H1 (cell line): ENCODE measurements around the gene TSGA10.

Experiments
- EZH2 ChIP-seq: fragments of 200-600 bp; sonication (generic); IDR thresholded peaks from 2 replicates; pipeline ENCODE4 v1.7.1; 2012; ENCODE audit warnings: low read depth, mild to moderate bottlenecking, moderate library complexity, low read length, inconsistent platforms; ENCODE audit not compliant: severe bottlenecking
- GTF2F1 ChIP-seq: IDR thresholded peaks from 2 replicates; pipeline ENCODE4 v1.6.1; 2012; ENCODE audit warnings: low read depth, low read length, improper control_type of control experiment, borderline replicate concordance
- JUND ChIP-seq: IDR thresholded peaks from 2 replicates; pipeline ENCODE4 v1.6.1; 2011; ENCODE audit warnings: mild to moderate bottlenecking, improper control_type of control experiment, low read length
- KDM5A ChIP-seq: fragments of 200-600 bp; IDR thresholded peaks from 2 replicates; pipeline ENCODE4 v1.7.1; 2012; ENCODE audit warnings: mild to moderate bottlenecking, low read length, inconsistent platforms, mixed read lengths
- POLR2AphosphoS5 ChIP-seq: IDR thresholded peaks from 2 replicates; pipeline ENCODE4 v1.6.1; 2011; ENCODE audit warnings: low read depth, low read length
- TAF1 ChIP-seq: IDR thresholded peaks from 2 replicates; pipeline ENCODE4 v1.6.1; 2011; ENCODE audit warnings: mild to moderate bottlenecking, low read depth, low read length
- TF ChIP-seq, protein P1 (sequence below), 3 experiments: IDR thresholded peaks; 1 replicate in 2 of 3; 2 replicates in 1 of 3; pipeline versions ENCODE4 v1.5.1 to v1.6.1; 2011; ENCODE audit warnings: low read length in 3 of 3, mild to moderate bottlenecking in 3 of 3, inconsistent platforms in 2 of 3, low read depth in 1 of 3, moderate library complexity in 1 of 3; ENCODE audit not compliant: insufficient read depth in 1 of 3; ENCODE audit errors: control extremely low read depth in 1 of 3
- TF ChIP-seq, protein P2 (sequence below): IDR thresholded peaks from 2 replicates; pipeline ENCODE4 v1.6.1; 2011; ENCODE audit warnings: low read depth, mild to moderate bottlenecking, low read length; ENCODE audit not compliant: insufficient read depth
- TF ChIP-seq, protein P3 (sequence below): IDR thresholded peaks from 2 replicates; pipeline ENCODE4 v1.6.1; 2012; ENCODE audit warnings: inconsistent platforms

DNA sequence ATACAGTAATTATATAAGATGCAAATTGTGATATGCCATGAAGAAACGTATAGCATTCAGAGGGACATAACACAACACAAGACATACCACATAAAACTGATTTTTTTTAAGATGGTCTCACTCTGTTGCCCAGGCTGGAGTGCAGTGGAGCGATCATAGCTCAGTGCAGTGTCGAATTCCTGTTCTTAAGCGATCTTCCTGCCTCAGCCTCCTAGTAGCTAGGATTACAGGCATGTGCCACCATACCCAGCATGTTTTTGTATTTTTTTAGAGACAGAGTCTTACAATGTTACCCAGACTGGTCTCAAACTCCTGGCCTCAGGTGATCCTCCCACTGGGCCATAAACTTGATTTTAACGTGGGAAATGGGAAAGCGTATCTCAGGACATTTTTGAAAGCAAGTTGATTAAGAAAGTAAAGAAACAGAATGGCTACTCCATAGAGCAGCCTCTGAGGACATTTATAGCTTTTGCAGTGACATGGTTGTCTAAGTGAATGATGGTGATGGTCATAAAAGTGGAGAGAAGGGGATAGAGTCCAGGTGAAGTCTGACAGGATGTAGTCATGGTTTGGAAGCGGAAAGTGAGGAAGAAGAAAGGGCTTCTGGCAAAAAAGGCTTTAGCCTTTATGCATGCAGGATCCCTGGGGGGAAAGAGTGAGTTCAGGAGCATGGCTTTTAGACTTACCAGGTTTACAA, 2.4 kb downstream of the TSGA10 start:
- TF ChIP-seq, protein P1, sequence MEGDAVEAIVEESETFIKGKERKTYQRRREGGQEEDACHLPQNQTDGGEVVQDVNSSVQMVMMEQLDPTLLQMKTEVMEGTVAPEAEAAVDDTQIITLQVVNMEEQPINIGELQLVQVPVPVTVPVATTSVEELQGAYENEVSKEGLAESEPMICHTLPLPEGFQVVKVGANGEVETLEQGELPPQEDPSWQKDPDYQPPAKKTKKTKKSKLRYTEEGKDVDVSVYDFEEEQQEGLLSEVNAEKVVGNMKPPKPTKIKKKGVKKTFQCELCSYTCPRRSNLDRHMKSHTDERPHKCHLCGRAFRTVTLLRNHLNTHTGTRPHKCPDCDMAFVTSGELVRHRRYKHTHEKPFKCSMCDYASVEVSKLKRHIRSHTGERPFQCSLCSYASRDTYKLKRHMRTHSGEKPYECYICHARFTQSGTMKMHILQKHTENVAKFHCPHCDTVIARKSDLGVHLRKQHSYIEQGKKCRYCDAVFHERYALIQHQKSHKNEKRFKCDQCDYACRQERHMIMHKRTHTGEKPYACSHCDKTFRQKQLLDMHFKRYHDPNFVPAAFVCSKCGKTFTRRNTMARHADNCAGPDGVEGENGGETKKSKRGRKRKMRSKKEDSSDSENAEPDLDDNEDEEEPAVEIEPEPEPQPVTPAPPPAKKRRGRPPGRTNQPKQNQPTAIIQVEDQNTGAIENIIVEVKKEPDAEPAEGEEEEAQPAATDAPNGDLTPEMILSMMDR (IDR thresholded peaks at IDR 0.05; ENCODE audit: control extremely low read depth in 1 of 3, insufficient read depth in 1 of 3, low read depth in 1 of 3, low read length in 3 of 3), result no peak
- TF ChIP-seq EZH2, result no peak
- TF ChIP-seq GTF2F1, result no peak
- TF ChIP-seq TAF1, result no peak
- TF ChIP-seq, protein P2, sequence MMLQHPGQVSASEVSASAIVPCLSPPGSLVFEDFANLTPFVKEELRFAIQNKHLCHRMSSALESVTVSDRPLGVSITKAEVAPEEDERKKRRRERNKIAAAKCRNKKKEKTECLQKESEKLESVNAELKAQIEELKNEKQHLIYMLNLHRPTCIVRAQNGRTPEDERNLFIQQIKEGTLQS, result no peak
- TF ChIP-seq POLR2AphosphoS5, result no peak
- TF ChIP-seq, protein P3, sequence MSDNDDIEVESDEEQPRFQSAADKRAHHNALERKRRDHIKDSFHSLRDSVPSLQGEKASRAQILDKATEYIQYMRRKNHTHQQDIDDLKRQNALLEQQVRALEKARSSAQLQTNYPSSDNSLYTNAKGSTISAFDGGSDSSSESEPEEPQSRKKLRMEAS, result no peak
- no peak for TF ChIP-seq KDM5A
- no peak for TF ChIP-seq JUND
